Esophagus squamous epithelium (tissue), 5 donors: ENCODE data around the gene SLC19A2. TPM values are rescaled to one million over a fixed set of nuclear protein-coding genes. Genes with fewer than 3 reads are reported as not detected.
A peak's percentile ranks its signal among the peaks of the same experiment; 100 is the strongest.

Source experiments
- DNase-seq: peaks from one replicate; lab custom pipeline; 2025; lab: John Stamatoyannopoulos, UW
- H3K27ac ChIP-seq, 4 donors: fragments of 200-600 bp; sonication (generic); one replicate each; pipeline ENCODE4 v1.5.1; 2016 to 2019; ENCODE audit warnings: mild to moderate bottlenecking in 1 of 4
- H3K27me3 ChIP-seq, 4 donors: fragments of 200-600 bp; sonication (generic); 1 replicate in 3 of 4; 2 replicates in 1 of 4; pipeline versions ENCODE4 v1.5.1 to v1.6.0; 2017 to 2021; ENCODE audit warnings: antibody characterized with exemption in 1 of 4
- H3K36me3 ChIP-seq, 3 donors: fragments of 200-600 bp; sonication (generic); one replicate each; pipeline ENCODE4 v1.5.1; 2016 to 2019
- H3K4me1 ChIP-seq, 3 donors: fragments of 200-600 bp; sonication (generic); one replicate each; pipeline ENCODE4 v1.5.1; 2017 to 2019
- H3K4me3 ChIP-seq, 4 donors: fragments of 200-600 bp; sonication (generic); 1 replicate in 3 of 4; 2 replicates in 1 of 4; pipeline ENCODE4 v1.5.1; 2016 to 2019; ENCODE audit warnings: mild to moderate bottlenecking in 2 of 4, moderate library complexity in 1 of 4
- H3K9me3 ChIP-seq, 3 donors: fragments of 200-600 bp; sonication (generic); one replicate each; pipeline ENCODE4 v1.5.1; 2016 to 2019
- POLR2A ChIP-seq, 4 donors: fragments of 450-650 bp; IDR thresholded peaks; one replicate each; pipeline ENCODE4 v1.6.1; 2017; ENCODE audit warnings: antibody characterized with exemption in 4 of 4, mild to moderate bottlenecking in 4 of 4, moderate library complexity in 3 of 4
- WGBS, 2 donors: methylation state at CpG; one replicate each; pipeline ENCODE4 v1.1.5; 2018; 5-methylcytosine and 5-hydroxymethylcytosine counted together
- intact Hi-C: fragments of 100-400 bp; cut with DNase I; formaldehyde crosslinking; loops from one replicate; pipeline ENCODE4 v1.15.0; 2022
- total RNA-seq, 4 donors: library from RNA; depleted of rRNA; stranded (reverse); fragments of >200 nt; gene quantifications; one replicate each; pipeline ENCODE4 v1.1.0, GENCODE V29; 2016
- TF ChIP-seq, protein P1 (sequence below), 6 experiments: fragments of 450-650 bp in 4 of 6; fragments of 200-600 bp in 2 of 6; sonication (generic) in 2 of 6; IDR thresholded peaks; one replicate each; pipeline ENCODE4 v1.5.1; 2016 to 2019; ENCODE audit warnings: antibody characterized with exemption in 6 of 6, mild to moderate bottlenecking in 4 of 6, moderate library complexity in 4 of 6
- donor health status: DM: yes; HTN: yes; CAD: no.

The SLC19A2 gene
- total RNA-seq, 4 donors from 2014 or later, result 7.0 to 21.4 (median 11.8) TPM

DNA sequence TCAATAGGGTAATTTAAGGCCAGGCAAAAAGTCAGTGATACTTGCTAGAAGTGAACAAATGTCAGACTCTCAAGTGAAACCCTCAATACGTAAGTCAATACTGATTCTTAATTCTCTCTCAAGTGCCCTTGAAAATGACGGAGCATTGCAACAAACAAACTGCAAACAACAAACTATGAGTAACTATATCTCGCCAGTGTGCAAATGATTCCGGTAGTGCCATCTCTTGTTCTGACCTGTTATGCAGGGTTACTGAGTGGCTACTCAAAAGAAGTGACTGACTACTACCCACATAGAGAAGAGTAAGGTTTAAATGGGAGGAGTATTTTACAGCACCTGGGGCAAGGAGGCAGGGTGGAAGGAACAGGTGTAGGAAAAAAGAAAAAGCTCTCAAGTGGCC lies 1.6 kb downstream of the SLC19A2 start:
- peak overlapping the region; percentile 46 to 99 (median 97) for H3K27ac ChIP-seq
- H3K9me3 ChIP-seq, result no peaks in the 10 kb centered on the region
- no peak for TF ChIP-seq POLR2A (IDR thresholded peaks at IDR 0.05)
- TF ChIP-seq, protein P1, sequence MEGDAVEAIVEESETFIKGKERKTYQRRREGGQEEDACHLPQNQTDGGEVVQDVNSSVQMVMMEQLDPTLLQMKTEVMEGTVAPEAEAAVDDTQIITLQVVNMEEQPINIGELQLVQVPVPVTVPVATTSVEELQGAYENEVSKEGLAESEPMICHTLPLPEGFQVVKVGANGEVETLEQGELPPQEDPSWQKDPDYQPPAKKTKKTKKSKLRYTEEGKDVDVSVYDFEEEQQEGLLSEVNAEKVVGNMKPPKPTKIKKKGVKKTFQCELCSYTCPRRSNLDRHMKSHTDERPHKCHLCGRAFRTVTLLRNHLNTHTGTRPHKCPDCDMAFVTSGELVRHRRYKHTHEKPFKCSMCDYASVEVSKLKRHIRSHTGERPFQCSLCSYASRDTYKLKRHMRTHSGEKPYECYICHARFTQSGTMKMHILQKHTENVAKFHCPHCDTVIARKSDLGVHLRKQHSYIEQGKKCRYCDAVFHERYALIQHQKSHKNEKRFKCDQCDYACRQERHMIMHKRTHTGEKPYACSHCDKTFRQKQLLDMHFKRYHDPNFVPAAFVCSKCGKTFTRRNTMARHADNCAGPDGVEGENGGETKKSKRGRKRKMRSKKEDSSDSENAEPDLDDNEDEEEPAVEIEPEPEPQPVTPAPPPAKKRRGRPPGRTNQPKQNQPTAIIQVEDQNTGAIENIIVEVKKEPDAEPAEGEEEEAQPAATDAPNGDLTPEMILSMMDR (IDR thresholded peaks at IDR 0.05), result no peak
- WGBS, 2 donors, result 40 to 53% methylated on average over 4 of the region's 4 CpGs
- DNase-seq, result no peak
- H3K4me1 ChIP-seq, result peaks cover 15 to 44% (median 16%) of the 10 kb centered on the region in 3 donors
- peak overlapping the region; percentile 73 to 97 (median 82) for H3K4me3 ChIP-seq
- no peaks in the 10 kb centered on the region for H3K36me3 ChIP-seq
- intact Hi-C loops, result no loop called here
- no peaks in the 10 kb centered on the region for H3K27me3 ChIP-seq

DNA sequence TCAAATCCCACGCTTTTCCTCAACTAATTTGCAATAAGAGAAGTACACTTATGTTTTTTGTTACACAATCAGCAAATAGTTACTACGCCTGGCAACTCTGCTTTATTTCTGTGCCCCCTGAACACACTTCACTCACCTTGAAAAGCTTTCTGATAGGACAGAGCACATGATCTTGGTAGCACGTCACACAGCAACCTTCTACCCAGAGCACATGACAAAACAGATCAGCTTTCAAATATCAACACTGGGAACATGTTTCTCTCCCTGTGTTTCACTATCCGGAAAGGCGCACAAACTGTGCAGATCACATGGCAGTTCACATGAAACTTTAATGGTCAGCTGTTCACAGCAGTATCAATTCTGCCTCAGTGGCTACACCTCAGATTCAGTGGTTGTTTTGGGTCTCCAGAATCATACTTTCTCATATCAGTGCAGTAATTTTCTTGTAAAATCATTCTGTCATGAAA lies 2.2 kb downstream of the SLC19A2 start:
- Histone ChIP-seq H3K4me1 (peaks cover 15 to 44% (median 16%) of the 10 kb centered on the region in 3 donors), H3K9me3 (no peaks in the 10 kb centered on the region), H3K27me3 (no peaks in the 10 kb centered on the region), H3K4me3 (peak overlapping the region; percentile 73 to 97 (median 82)), H3K27ac (peak overlapping the region; percentile 46 to 99 (median 97)), H3K36me3 (no peaks in the 10 kb centered on the region)
- WGBS, 2 donors, result 68 to 72% methylated on average over 5 of the region's 5 CpGs
- DNase-seq, result no peak
- no peak for TF ChIP-seq POLR2A (IDR thresholded peaks at IDR 0.05)
- TF ChIP-seq, protein P1 (IDR thresholded peaks at IDR 0.05), result no peak
- intact Hi-C loops, result no loop called here

DNA sequence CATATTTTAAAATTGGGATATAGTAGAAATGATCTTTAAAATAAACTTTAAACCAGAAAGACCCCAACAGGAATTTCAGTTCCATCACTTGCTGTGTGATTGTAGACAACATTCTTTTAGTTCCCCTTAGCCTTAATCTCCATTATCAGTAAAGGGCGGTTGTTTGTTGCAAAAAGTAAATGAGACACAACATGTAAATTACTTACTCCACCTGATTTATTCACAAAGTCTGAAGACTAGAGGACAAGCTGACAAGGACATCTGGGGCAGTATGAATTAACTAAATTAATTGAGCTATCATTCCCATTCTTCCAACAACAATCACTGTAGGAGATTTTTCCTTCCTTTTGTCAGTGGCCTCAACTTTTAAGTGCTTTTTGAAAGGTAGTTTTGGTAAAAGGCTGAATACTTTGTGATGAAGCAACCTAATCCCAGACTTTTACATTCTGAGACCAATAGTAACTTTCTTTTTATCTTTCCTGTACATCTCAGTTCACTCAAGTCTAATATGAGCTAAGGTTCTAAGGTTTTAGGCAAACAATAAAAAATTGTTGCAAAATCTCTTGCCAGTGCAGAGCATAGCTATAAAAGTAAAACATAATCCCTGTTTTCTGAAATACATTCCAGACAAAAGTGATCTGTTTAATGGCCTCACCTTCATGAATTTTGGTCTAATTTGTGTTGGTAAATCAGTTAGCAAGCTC lies 6.2 kb downstream of the SLC19A2 start:
- intact Hi-C loops, result no loop called here
- no peak overlapping the region for H3K4me3 ChIP-seq
- H3K27me3 ChIP-seq, result no peaks in the 10 kb centered on the region
- peaks cover 0 to 22% (median 0%) of the 10 kb centered on the region in 3 donors for H3K36me3 ChIP-seq
- WGBS, 2 donors, result 83 to 93% methylated on average over 1 of the region's 1 CpG
- no peaks in the 10 kb centered on the region for H3K9me3 ChIP-seq
- TF ChIP-seq, protein P1 (IDR thresholded peaks at IDR 0.05), result no peak
- no peak for TF ChIP-seq POLR2A (IDR thresholded peaks at IDR 0.05)
- DNase-seq, result no peak
- H3K4me1 ChIP-seq, result peaks cover under 1 to 22% (median 3%) of the 10 kb centered on the region in 3 donors
- H3K27ac ChIP-seq, result no peak overlapping the region

DNA sequence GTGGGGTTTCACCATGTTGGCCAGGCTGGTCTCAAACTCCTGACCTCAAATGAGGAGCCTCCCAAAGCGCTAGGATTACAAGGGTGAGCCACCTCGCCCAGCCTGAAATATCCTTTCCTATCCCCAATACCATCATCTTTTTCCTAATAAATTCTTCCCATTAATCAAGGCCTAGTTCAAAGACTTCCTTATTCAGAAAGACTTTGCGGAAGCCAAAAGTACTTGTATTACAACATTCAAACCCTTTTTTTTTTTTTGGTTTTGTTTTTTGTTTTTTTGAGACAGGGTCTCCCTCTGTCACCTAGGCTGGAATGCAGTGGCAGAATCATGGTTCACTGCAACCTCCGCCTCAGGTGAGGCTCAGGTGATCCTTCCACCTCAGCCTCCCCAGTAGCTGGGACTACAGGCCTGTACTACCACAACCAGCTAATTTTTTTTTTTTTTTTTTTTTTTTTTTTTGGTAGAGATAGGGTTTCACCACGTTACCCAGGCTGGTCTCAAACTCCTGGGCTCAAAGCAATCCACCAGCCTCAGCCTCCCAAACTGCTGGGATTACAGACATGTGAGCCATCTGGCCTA lies 7.6 kb downstream of the SLC19A2 start:
- 90 to 93% methylated on average over 5 of the region's 5 CpGs for WGBS, 2 donors
- no peak overlapping the region for H3K27ac ChIP-seq

More for the DNA sequence above, 7.6 kb downstream of the SLC19A2 start:
- peaks cover 0 to 8% (median 0%) of the 10 kb centered on the region in 3 donors for H3K4me1 ChIP-seq
- intact Hi-C loops, result no loop called here
- H3K36me3 ChIP-seq, result peaks cover 0 to 22% (median 0%) of the 10 kb centered on the region in 3 donors
- DNase-seq, result no peak
- H3K4me3 ChIP-seq, result no peak overlapping the region
- H3K27me3 ChIP-seq, result no peaks in the 10 kb centered on the region
- H3K9me3 ChIP-seq, result no peaks in the 10 kb centered on the region
- TF ChIP-seq, protein P1 (IDR thresholded peaks at IDR 0.05), result no peak
- TF ChIP-seq POLR2A (IDR thresholded peaks at IDR 0.05), result no peak
